GM18511 (cell line): ENCODE data around the gene ECT2L.
A peak's percentile ranks its signal among the peaks of the same experiment; 100 is the strongest.

Source experiments
- ATAC-seq: cut with Tn5 transposase; IDR thresholded peaks from one replicate; pipeline ENCODE4 v1.9.1; 2021; ENCODE audit warnings: mild to moderate bottlenecking, moderate library complexity; ENCODE audit not compliant: unreplicated experiment

ECT2L gene

GRCh38 chr6:138803331-138803730 is 7.4 kb downstream of the ECT2L start:
- no peak for ATAC-seq

GRCh38 chr6:138803861-138804260 is 8.0 kb downstream of the ECT2L start:
- no peak for ATAC-seq

DNA sequence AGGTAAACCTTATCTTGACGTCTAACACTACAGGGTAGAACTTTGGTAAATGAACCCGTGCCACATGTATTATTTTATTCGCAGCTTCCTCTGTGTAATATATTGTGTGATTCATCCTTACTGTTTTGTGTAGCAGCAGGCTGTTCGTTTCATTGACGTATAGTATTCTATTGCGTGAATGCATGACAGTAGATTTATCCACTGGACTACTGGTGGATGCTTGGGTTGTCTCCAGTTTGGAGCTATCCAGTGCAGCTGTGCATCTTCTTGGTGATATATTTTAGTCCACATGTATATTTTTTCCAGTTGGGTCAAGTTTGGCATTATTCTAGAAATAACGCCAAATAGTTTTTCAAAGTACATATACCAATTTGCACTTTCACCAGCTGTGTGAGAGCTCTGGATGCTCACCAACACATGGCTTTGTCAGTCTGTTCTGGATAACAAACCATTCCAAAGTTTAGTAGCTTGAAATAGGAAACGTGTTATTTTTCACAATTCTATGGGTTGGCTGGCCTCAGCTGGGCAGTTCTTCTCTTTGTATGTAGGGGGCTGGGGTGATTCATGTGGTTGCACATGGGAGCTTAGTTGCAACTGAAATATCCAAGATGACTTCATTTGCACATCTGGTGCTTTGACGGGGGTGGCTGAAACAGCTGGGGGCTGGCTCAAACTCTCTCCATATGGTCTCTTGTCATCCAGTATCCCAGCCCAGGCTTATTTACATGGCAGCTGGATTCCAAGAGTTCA is 9.3 kb downstream of the ECT2L start:
- ATAC-seq = no peak

DNA sequence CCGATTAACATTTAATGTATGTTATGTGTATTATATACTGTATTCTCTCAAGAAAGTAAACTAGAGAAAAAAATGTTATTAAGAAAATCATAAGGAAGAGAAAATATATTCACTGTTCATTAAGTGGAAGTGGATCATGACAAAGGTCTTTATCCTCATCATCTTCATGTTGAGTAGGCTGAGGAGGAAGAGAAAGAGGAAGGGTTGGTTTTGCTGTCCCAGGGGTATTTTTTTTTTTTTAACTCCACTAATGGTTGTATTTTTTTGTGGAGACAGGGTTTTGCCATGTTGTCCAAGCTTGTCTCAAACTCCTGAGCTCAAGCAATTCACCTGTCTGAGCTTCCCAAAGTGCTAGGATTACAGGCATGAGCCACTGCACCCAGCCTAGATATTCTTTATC is 11.0 kb downstream of the ECT2L start:
- no peak for ATAC-seq

- no peak for ATAC-seq
Measured at GRCh38 chr6:138809677-138810076, 13.8 kb downstream of the ECT2L start.

GRCh38 chr6:138811866-138812265 is 16.0 kb downstream of the ECT2L start:
- no peak for ATAC-seq

GRCh38 chr6:138814179-138814834 is 18.4 kb downstream of the ECT2L start:
- ATAC-seq = no peak

DNA sequence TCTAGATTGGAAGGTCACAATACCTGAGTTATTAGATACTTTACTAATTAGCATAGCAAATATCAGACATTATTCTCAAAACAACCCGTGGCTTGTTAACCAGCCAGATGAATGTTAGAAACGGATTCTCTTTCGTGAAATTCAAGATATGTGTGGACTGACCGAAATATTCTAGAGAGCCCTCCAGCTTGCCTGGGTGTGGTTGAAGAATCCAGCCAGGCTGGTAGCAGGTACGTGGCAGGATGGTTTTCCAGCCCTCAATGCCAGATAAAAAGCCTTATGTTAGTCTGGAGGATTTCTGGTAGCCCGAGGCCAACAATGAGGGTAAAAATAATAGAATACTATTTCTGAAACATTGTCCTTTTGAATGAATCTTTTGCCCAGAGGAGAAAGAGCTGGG is 19.3 kb downstream of the ECT2L start:
- ATAC-seq = no peak

DNA sequence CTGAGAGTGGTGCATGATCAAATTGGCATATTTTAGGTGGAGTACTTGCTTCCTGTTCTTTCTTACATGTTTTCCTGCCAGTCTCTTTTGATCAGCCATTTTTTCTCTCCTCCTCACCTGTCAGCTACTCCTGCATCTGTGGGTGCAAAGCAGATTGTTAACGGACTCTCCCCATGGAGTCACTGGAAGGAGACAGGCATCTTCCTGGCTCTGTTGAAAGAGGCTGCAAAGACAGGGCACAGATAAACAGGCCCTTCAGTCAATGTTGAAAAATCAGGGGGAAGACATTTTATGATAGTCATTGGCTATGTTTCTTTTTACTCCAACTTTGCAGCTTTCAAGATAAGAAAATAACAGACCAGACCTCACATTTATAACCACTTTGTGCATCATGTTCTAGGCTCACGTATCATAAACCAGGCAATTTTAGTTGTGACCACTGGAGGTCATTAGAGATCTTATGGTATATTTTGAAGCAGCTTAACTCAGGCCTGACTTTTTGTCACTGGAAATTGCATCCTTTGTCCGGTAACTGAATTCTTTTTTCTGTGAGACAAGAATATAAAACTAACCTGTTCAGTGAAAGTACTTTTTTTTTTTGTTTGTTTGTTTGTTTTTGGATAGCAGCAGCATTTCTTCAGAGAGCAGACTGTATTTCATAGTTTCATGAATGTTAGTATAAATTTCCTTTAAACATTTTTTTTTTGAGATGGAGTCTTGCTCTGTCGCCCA is 20.1 kb downstream of the ECT2L start:
- peak; percentile 62 for ATAC-seq

DNA sequence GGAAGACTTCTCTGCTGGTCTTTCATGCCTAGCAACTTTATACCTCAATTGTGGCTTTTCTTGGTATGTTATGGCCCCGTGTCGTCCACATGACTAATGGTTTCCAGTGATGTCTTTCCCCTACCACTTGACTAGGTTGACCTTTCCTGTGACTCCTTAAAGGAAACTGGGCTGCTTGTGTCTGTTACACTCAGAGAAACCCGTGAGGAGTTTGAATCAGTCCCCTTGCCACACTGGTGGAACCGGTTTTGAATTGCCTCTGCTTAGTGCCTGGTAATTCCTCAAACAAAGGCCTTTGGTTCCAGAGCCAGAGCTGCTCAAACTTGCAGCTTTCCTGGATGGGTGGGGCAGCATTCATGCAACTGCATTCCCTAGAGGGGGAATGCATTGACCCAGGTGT is 21.9 kb downstream of the ECT2L start:
- no peak for ATAC-seq

DNA sequence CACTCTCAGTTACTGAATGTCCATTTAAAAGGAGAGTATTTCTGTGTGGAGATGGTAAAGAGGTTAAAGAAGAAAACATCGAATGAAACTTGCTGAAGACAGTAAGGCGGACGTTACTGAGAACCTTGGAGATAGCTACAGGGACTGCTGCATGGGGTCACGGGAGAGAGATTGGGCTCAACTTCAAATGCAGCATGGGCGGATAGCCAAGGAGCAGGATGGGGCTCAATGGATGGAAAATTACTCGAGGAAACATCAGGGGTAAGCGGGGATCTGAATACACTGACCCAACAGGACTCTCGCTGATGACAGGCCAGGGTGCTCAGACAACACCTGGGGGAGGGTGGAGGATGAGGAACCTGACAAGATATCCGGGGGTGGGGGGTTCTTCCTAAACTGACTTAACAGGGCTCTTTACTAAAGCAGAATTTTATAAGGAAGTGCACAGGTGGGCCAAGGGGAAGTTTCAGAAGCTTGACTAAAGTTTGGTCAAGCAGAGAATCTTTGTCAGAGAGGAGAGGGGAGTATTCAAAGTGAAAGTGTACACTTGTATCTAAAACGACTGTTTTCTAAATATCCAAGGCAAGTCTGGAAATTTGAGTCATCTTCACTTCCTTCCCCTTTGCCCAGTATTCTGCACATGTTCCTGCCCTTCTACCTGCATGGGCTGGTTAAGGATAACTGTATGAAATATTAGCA is 22.8 kb downstream of the ECT2L start:
- ATAC-seq = peak; percentile 85

- no peak for ATAC-seq
Measured at GRCh38 chr6:138821519-138821918, 25.6 kb downstream of the ECT2L start.

GRCh38 chr6:138824482-138825144 is 28.7 kb downstream of the ECT2L start:
- no peak for ATAC-seq

GRCh38 chr6:138830248-138830647 is 34.4 kb downstream of the ECT2L start:
- no peak for ATAC-seq

DNA sequence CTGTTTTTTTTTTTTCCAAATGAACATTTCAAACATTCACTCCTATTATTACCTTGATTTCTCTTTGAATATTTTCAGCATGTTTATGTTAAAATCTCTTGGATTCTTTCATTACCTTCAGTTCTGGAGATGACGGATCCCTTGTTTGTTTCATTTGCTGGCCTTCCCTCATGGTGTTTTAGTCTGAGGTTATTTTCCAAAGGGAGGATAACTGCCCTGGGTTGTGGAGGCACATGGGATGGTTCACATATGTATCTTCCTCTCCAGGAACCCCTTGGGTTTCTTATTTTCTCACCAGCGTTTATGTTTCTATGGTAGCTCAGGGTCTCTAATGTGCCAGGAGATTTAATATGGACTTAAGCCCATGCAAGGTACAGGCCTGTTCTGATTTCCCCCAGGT is 36.3 kb downstream of the ECT2L start:
- ATAC-seq = no peak

GRCh38 chr6:138833816-138834539 is 38.1 kb downstream of the ECT2L start:
- no peak for ATAC-seq

DNA sequence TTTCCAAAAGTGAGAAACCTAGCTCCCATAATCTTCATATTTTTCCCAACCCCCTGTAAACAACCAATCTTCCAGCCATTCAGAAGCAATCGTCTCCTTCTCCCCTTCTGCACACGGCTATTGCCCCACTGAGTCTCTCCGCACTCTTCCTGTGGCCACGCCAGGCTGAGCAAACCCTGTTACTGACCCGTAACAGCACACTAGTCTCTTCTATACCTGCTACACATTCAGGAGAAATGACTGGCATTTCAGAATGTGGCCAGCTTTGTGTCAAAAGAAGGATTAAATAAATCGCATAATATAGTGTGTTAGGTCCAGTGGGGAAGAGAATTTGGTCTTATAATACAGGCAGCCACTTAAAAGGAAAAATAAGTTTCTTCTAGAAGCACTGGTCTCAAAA is 41.4 kb downstream of the ECT2L start:
- no peak for ATAC-seq

DNA sequence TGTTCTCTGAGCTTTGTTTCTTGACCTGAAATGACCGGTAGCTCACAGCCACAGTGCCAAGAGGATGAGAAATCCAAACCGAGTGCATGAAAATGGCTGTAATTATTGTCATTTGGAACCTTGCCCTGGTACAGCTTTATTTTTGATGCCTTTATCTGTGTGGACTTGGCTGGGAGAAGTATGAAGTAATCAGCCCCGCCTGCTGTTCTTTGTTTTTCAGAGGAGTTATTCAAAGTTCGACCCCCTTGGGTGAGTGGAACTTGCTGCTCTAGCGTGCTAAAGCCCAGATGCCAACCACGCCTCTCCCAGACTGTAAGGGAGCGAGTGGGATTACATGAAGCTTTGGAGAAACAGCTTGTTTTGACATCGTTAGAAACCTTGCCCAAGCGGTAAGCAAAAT is 48.3 kb downstream of the ECT2L start:
- ATAC-seq = no peak

- ATAC-seq = no peak
Measured at GRCh38 chr6:138847884-138848283, 52.0 kb downstream of the ECT2L start.

DNA sequence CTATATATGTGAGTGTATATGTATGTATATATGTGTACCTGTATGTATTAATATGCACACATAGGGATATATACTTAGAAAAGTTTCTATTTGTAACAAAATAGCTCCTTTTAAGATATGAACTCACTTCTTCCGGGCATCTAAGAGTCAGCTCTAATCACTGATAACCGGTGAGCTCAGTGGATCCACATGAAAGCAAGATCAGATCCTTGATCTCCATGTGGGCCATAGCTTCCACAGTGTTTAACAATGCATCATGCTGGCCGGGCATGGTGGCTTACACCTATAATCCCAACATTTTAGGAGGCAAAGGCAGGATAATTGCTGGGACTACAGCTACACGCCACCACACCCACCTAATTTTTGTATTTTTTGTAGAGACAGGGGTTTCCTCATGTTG is 52.6 kb downstream of the ECT2L start:
- no peak for ATAC-seq
